GM23338 (cell line): Measurements from ENCODE around the gene ADGRG6. TPM values are rescaled to one million over a fixed set of nuclear protein-coding genes. Genes with fewer than 3 reads are reported as not detected.
A peak's percentile ranks its signal among the peaks of the same experiment; 100 is the strongest.

ENCODE experiments used
- ATAC-seq: fragments of 200-7000 bp; cut with Tn5 transposase; 3 replicates; pipeline ENCODE4 v1.9.1; 2020
- DNase-seq: peaks from one replicate; pipeline ENCODE4 v3.0.0-alpha.2; 2015; ENCODE audit warnings: low spot score
- H2AFZ ChIP-seq: fragments of 200-600 bp; sonication (generic); 2 replicates; pipeline ENCODE4 v1.8.0; 2016; ENCODE audit warnings: antibody characterized with exemption, mild to moderate bottlenecking, moderate library complexity
- H3F3A ChIP-seq: fragments of 200-600 bp; sonication (generic); replicated peaks from 2 replicates; pipeline ENCODE4 v1.8.0; 2017; ENCODE audit warnings: antibody characterized with exemption, mixed run types, low read depth
- H3K27ac ChIP-seq: fragments of 200-600 bp; sonication (generic); 2 replicates; pipeline ENCODE4 v1.6.1; 2016; ENCODE audit warnings: low read depth
- H3K27me3 ChIP-seq: fragments of 200-600 bp; sonication (generic); 2 replicates; pipeline ENCODE4 v1.8.0; 2016; ENCODE audit warnings: mild to moderate bottlenecking, mixed run types, moderate library complexity; ENCODE audit not compliant: insufficient read depth
- H3K36me3 ChIP-seq: fragments of 200-600 bp; sonication (generic); 2 replicates; pipeline ENCODE4 v1.8.0; 2016; ENCODE audit warnings: mild to moderate bottlenecking; ENCODE audit not compliant: insufficient read depth
- H3K4me1 ChIP-seq: fragments of 200-600 bp; sonication (generic); 2 replicates; pipeline ENCODE4 v1.8.0; 2016; ENCODE audit warnings: mild to moderate bottlenecking, moderate library complexity; ENCODE audit not compliant: insufficient read depth
- H3K4me2 ChIP-seq: fragments of 200-600 bp; sonication (generic); 2 replicates; pipeline ENCODE4 v1.7.1; 2017; ENCODE audit warnings: mixed run types
- H3K4me3 ChIP-seq: fragments of 200-600 bp; sonication (generic); 2 replicates; pipeline ENCODE4 v1.6.1; 2016; ENCODE audit warnings: mixed run types
- H3K79me2 ChIP-seq: fragments of 200-600 bp; sonication (generic); replicated peaks from 2 replicates; pipeline ENCODE4 v1.8.0; 2017; ENCODE audit warnings: mild to moderate bottlenecking; ENCODE audit not compliant: insufficient read depth
- H3K9me2 ChIP-seq: fragments of 200-600 bp; sonication (generic); 2 replicates; pipeline ENCODE4 v1.8.0; 2017; ENCODE audit not compliant: insufficient read depth
- H4K20me1 ChIP-seq: fragments of 200-600 bp; sonication (generic); replicated peaks from 2 replicates; pipeline ENCODE4 v1.8.0; 2017; ENCODE audit warnings: mild to moderate bottlenecking; ENCODE audit not compliant: insufficient read depth
- H3K27ac Mint-ChIP-seq: 2 replicates; pipeline ENCODE4 v1.8.0; 2020; ENCODE audit warnings: inconsistent platforms, mild to moderate bottlenecking, moderate library complexity, mixed read lengths
- H3K27me3 Mint-ChIP-seq: 3 replicates; pipeline ENCODE4 v1.8.0; 2022; ENCODE audit warnings: low read depth, mild to moderate bottlenecking, moderate library complexity, mixed read lengths, inconsistent platforms; ENCODE audit not compliant: insufficient read depth, poor library complexity
- H3K36me3 Mint-ChIP-seq: 3 replicates; pipeline ENCODE4 v1.8.0; 2021; ENCODE audit warnings: low read depth, mild to moderate bottlenecking, inconsistent platforms, moderate library complexity, mixed read lengths
- H3K4me1 Mint-ChIP-seq: 3 replicates; pipeline ENCODE4 v1.8.0; 2020; ENCODE audit warnings: mild to moderate bottlenecking, inconsistent platforms, mixed read lengths
- H3K4me3 Mint-ChIP-seq: 3 replicates; pipeline ENCODE4 v1.8.0; 2021; ENCODE audit warnings: moderate library complexity, mild to moderate bottlenecking, inconsistent platforms, mixed read lengths
- H3K9me3 Mint-ChIP-seq: 3 replicates; pipeline ENCODE4 v1.8.0; 2020; ENCODE audit warnings: moderate library complexity, mild to moderate bottlenecking, inconsistent platforms, mixed read lengths
- CREB1 ChIP-seq: fragments of 250-450 bp; sonication (Bioruptor Pico); IDR thresholded peaks from 2 replicates; pipeline ENCODE4 v1.5.0; 2020; ENCODE audit warnings: low read depth, mild to moderate bottlenecking, moderate library complexity
- EZH2 ChIP-seq: fragments of 200-600 bp; sonication (generic); IDR thresholded peaks from one replicate; pipeline ENCODE4 v1.8.0; 2017; ENCODE audit warnings: antibody characterized with exemption, mild to moderate bottlenecking, low read depth; ENCODE audit not compliant: unreplicated experiment
- EZH2phosphoT487 ChIP-seq: fragments of 200-600 bp; sonication (generic); IDR thresholded peaks from one replicate; pipeline ENCODE4 v1.8.1; 2018; ENCODE audit warnings: antibody characterized with exemption; ENCODE audit not compliant: unreplicated experiment
- JUNB ChIP-seq: IDR thresholded peaks from one replicate; pipeline ENCODE4 v1.6.1; 2016; ENCODE audit warnings: antibody characterized with exemption; ENCODE audit not compliant: unreplicated experiment
- NANOG ChIP-seq: IDR thresholded peaks from 2 replicates; pipeline ENCODE4 v1.6.1; 2016; ENCODE audit warnings: antibody characterized with exemption, borderline replicate concordance
- POLR2AphosphoS5 ChIP-seq: IDR thresholded peaks from 2 replicates; pipeline ENCODE4 v1.6.1; 2016; ENCODE audit warnings: antibody characterized with exemption, low read depth
- STAT1 ChIP-seq: IDR thresholded peaks from one replicate; pipeline ENCODE4 v1.6.1; 2016; ENCODE audit warnings: antibody characterized with exemption; ENCODE audit not compliant: unreplicated experiment
- ZNF331 ChIP-seq: fragments of 250-450 bp; sonication (Bioruptor Pico); IDR thresholded peaks from 2 replicates; pipeline ENCODE4 v1.5.0; 2020; ENCODE audit warnings: low read depth, mild to moderate bottlenecking, moderate library complexity
- polyA plus RNA-seq: library from polyadenylated mRNA; unstranded; fragments of >200 nt; fragmentation: Nextera tagmentation; extraction: Ambion mirVana; gene quantifications from 2 replicates; pipeline ENCODE4 v1.2.1, GENCODE V29; 2016
- total RNA-seq: library from RNA; depleted of rRNA; stranded (reverse); fragments of >200 nt; shearing (Covaris generic); gene quantifications from 2 replicates; pipeline ENCODE4 v1.2.3, GENCODE V29; 2014
- TF ChIP-seq, protein P1 (sequence below): IDR thresholded peaks from 2 replicates; pipeline ENCODE4 v1.6.1; 2016; ENCODE audit warnings: antibody characterized with exemption
- TF ChIP-seq, protein P2 (sequence below): IDR thresholded peaks from one replicate; pipeline ENCODE4 v1.6.1; 2018; ENCODE audit warnings: antibody characterized with exemption; ENCODE audit not compliant: unreplicated experiment
- TF ChIP-seq, protein P3 (sequence below), 2 experiments: fragments of 200-600 bp in 1 of 2; sonication (generic) in 1 of 2; conservative IDR thresholded peaks; 2 replicates each; pipeline versions ENCODE4 v1.5.1 to v1.6.1; 2016 to 2017; ENCODE audit warnings: antibody characterized with exemption in 2 of 2, low read depth in 2 of 2, mild to moderate bottlenecking in 2 of 2, moderate library complexity in 1 of 2

ADGRG6 gene
- total and polyA plus RNA-seq, 2 experiments from 2014 or later = 1.3 to 7.7 TPM

DNA sequence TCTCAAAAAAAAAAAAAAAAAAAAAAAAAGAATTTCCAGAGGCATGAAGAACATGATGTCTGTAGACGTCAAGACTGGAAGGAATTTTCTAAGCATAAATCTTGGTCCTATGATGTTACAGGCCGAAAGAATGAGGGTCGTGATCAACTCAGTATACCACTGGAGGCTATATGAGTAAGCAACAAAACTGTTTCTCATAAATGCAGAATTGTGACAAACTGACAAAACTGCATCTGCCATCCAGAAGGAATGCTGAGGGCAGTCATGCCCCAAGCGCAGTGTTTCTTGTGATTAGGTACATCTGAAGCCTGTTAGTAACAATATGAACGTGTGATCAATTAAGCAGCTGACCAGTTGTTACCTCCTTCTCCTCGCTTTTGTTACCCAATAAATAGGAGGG is 43.5 kb upstream of the ADGRG6 start:
- H3K27me3 Mint-ChIP-seq = peaks cover 2% of the 10 kb centered on the region
- Histone ChIP-seq H3K27me3 (no peaks in the 10 kb centered on the region), H4K20me1 (no peaks in the 10 kb centered on the region), H3K36me3 (no peaks in the 10 kb centered on the region), H3K4me2 (no peak overlapping the region), H3K27ac (no peak overlapping the region), H3K79me2 (no peaks in the 10 kb centered on the region), H3K9me2 (0 out of 2 replicates have a peak, but pooled peaks cover 3% of the 10 kb centered on the region), H2AFZ (peak overlapping the region; percentile 56; the same call in 1 of the 2 replicates), H3F3A (no peaks in the 10 kb centered on the region), H3K4me1 (no peaks in the 10 kb centered on the region), H3K4me3 (no peak overlapping the region)
- H3K4me1 Mint-ChIP-seq = no peaks in the 10 kb centered on the region
- no peaks in the 10 kb centered on the region for H3K36me3 Mint-ChIP-seq
- no peak overlapping the region for H3K4me3 Mint-ChIP-seq
- no peak overlapping the region for H3K27ac Mint-ChIP-seq
- no peak for DNase-seq
- TF ChIP-seq, protein P1, sequence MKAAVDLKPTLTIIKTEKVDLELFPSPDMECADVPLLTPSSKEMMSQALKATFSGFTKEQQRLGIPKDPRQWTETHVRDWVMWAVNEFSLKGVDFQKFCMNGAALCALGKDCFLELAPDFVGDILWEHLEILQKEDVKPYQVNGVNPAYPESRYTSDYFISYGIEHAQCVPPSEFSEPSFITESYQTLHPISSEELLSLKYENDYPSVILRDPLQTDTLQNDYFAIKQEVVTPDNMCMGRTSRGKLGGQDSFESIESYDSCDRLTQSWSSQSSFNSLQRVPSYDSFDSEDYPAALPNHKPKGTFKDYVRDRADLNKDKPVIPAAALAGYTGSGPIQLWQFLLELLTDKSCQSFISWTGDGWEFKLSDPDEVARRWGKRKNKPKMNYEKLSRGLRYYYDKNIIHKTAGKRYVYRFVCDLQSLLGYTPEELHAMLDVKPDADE = no peak
- TF ChIP-seq CREB1 = no peak
- TF ChIP-seq ZNF331 (CRISPR knock-in tag) = no peak
- TF ChIP-seq, protein P2, sequence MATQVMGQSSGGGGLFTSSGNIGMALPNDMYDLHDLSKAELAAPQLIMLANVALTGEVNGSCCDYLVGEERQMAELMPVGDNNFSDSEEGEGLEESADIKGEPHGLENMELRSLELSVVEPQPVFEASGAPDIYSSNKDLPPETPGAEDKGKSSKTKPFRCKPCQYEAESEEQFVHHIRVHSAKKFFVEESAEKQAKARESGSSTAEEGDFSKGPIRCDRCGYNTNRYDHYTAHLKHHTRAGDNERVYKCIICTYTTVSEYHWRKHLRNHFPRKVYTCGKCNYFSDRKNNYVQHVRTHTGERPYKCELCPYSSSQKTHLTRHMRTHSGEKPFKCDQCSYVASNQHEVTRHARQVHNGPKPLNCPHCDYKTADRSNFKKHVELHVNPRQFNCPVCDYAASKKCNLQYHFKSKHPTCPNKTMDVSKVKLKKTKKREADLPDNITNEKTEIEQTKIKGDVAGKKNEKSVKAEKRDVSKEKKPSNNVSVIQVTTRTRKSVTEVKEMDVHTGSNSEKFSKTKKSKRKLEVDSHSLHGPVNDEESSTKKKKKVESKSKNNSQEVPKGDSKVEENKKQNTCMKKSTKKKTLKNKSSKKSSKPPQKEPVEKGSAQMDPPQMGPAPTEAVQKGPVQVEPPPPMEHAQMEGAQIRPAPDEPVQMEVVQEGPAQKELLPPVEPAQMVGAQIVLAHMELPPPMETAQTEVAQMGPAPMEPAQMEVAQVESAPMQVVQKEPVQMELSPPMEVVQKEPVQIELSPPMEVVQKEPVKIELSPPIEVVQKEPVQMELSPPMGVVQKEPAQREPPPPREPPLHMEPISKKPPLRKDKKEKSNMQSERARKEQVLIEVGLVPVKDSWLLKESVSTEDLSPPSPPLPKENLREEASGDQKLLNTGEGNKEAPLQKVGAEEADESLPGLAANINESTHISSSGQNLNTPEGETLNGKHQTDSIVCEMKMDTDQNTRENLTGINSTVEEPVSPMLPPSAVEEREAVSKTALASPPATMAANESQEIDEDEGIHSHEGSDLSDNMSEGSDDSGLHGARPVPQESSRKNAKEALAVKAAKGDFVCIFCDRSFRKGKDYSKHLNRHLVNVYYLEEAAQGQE = no peak
- TF ChIP-seq STAT1 = no peak
- TF ChIP-seq, protein P3, sequence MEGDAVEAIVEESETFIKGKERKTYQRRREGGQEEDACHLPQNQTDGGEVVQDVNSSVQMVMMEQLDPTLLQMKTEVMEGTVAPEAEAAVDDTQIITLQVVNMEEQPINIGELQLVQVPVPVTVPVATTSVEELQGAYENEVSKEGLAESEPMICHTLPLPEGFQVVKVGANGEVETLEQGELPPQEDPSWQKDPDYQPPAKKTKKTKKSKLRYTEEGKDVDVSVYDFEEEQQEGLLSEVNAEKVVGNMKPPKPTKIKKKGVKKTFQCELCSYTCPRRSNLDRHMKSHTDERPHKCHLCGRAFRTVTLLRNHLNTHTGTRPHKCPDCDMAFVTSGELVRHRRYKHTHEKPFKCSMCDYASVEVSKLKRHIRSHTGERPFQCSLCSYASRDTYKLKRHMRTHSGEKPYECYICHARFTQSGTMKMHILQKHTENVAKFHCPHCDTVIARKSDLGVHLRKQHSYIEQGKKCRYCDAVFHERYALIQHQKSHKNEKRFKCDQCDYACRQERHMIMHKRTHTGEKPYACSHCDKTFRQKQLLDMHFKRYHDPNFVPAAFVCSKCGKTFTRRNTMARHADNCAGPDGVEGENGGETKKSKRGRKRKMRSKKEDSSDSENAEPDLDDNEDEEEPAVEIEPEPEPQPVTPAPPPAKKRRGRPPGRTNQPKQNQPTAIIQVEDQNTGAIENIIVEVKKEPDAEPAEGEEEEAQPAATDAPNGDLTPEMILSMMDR (conservative IDR thresholded peaks at IDR 0.05; ENCODE audit: low read depth in 2 of 2) = no peak
- TF ChIP-seq EZH2phosphoT487 = no peak
- no peak for TF ChIP-seq JUNB
- no peak for TF ChIP-seq POLR2AphosphoS5
- TF ChIP-seq EZH2 = no peak
- TF ChIP-seq NANOG = no peak
- H3K9me3 Mint-ChIP-seq = no peaks in the 10 kb centered on the region
- no peak for ATAC-seq
